Hypothalamus (tissue), 51 donors: ENCODE results near the gene CHRNB1.
"Not testable (repeated sequence)": the region's sequence is repeated elsewhere in the genome, so short reads cannot be mapped to it uniquely, and the experiment has no call there.

Source experiments
- DNase-seq, 51 donors: peaks; one replicate each; lab custom pipeline; 2025; lab: John Stamatoyannopoulos, UW

CHRNB1 gene

GRCh38 chr17:7466318-7466638, 21.4 kb downstream of the CHRNB1 start:
- DNase-seq: no peak

GRCh38 chr17:7466639-7467341, 21.9 kb downstream of the CHRNB1 start:
- DNase-seq: peak in 9 of 51 donors; percentile 15 to 62 (median 39)

- DNase-seq: no peak
Observed at GRCh38 chr17:7467498-7467897, 22.6 kb downstream of the CHRNB1 start.

- no peak for DNase-seq
Observed at GRCh38 chr17:7468290-7468689, 23.4 kb downstream of the CHRNB1 start.

GRCh38 chr17:7468804-7469389, 24.0 kb downstream of the CHRNB1 start:
- no peak for DNase-seq

- not testable (repeated sequence) for DNase-seq
Observed at GRCh38 chr17:7469843-7470242, 25.0 kb downstream of the CHRNB1 start.

- DNase-seq: not testable (repeated sequence)
Observed at GRCh38 chr17:7470457-7470973, 25.7 kb downstream of the CHRNB1 start.

GRCh38 chr17:7471729-7472128, 26.9 kb downstream of the CHRNB1 start:
- DNase-seq: no peak

GRCh38 chr17:7474767-7475166, 29.9 kb downstream of the CHRNB1 start:
- DNase-seq: not testable (repeated sequence)

GRCh38 chr17:7475764-7476422, 31.0 kb downstream of the CHRNB1 start:
- no peak for DNase-seq

- DNase-seq: no peak
Observed at GRCh38 chr17:7476494-7476893, 31.6 kb downstream of the CHRNB1 start.

- no peak for DNase-seq
Observed at GRCh38 chr17:7476951-7477350, 32.1 kb downstream of the CHRNB1 start.

GRCh38 chr17:7477392-7478275, 32.8 kb downstream of the CHRNB1 start:
- peak in 23 of 51 donors; percentile 6 to 59 (median 42) for DNase-seq

GRCh38 chr17:7478276-7479212, 33.7 kb downstream of the CHRNB1 start:
- peak in 41 of 51 donors; percentile 12 to 79 (median 57) for DNase-seq

GRCh38 chr17:7479213-7480088, 34.6 kb downstream of the CHRNB1 start, which contains the start of gene ZBTB4:
ZBTB4 (minus strand) TSS chr17:7479631; CDS start chr17:7466801, 12,830 bp downstream.
- peak in 41 of 51 donors; percentile 27 to 82 (median 58) for DNase-seq

- no peak for DNase-seq
Observed at GRCh38 chr17:7480089-7480384, 35.2 kb downstream of the CHRNB1 start.

- not testable (repeated sequence) for DNase-seq
Observed at GRCh38 chr17:7481275-7481674, 36.4 kb downstream of the CHRNB1 start, which contains the start of gene SLC35G6. SLC35G6 (plus strand) TSS chr17:7481446; CDS start chr17:7481517, 71 bp downstream.
